HepG2 (cell line): ENCODE data around the gene EIF1. TPM values are rescaled to one million over a fixed set of nuclear protein-coding genes. Genes with fewer than 3 reads are reported as not detected.
A peak's percentile ranks its signal among the peaks of the same experiment; 100 is the strongest.

Experiments
- ADNP ChIP-seq: sonication (generic); formaldehyde crosslinking; IDR thresholded peaks from 2 replicates; pipeline ENCODE4 v1.4.0; 2020; ENCODE audit warnings: missing genetic modification reagents
- BORCS8-MEF2B ChIP-seq: sonication (generic); formaldehyde crosslinking; IDR thresholded peaks from 2 replicates; pipeline ENCODE4 v1.8.0; 2022; ENCODE audit warnings: mild to moderate bottlenecking, missing genetic modification reagents
- GTF2F1 ChIP-seq: fragments of 150-350 bp; IDR thresholded peaks from 2 replicates; pipeline ENCODE4 v1.6.1; 2014; ENCODE audit warnings: low read length
- JUND ChIP-seq: sonication (generic); formaldehyde crosslinking; IDR thresholded peaks from 2 replicates; pipeline ENCODE4 v1.8.0; 2022; ENCODE audit warnings: mild to moderate bottlenecking, missing genetic modification reagents
- KLF11 ChIP-seq: IDR thresholded peaks from 2 replicates; pipeline ENCODE4 v1.6.1; 2016; ENCODE audit warnings: missing compliant biosample characterization
- LCORL ChIP-seq, 2 experiments: fragments of 450-650 bp in 1 of 2; sonication (generic) in 1 of 2; formaldehyde crosslinking in 1 of 2; IDR thresholded peaks; 2 replicates each; pipeline versions ENCODE4 v1.5.0 to v1.6.1; 2017 to 2020; ENCODE audit warnings: antibody characterized with exemption in 1 of 2, missing genetic modification reagents in 1 of 2
- MYC ChIP-seq: sonication (generic); formaldehyde crosslinking; IDR thresholded peaks from 2 replicates; pipeline ENCODE4 v1.9.0; 2021; ENCODE audit warnings: missing genetic modification reagents, borderline replicate concordance
- PHF20 ChIP-seq: sonication (generic); formaldehyde crosslinking; IDR thresholded peaks from 2 replicates; pipeline ENCODE4 v1.5.0; 2020; ENCODE audit warnings: mild to moderate bottlenecking, missing genetic modification reagents
- PLSCR1 ChIP-seq: sonication (generic); formaldehyde crosslinking; IDR thresholded peaks from 2 replicates; pipeline ENCODE4 v1.5.0; 2020; ENCODE audit warnings: missing genetic modification reagents, mild to moderate bottlenecking, borderline replicate concordance
- RBM39 ChIP-seq: fragments of 200-400 bp; formaldehyde crosslinking; IDR thresholded peaks from one replicate; pipeline ENCODE4 v1.6.1; 2018; ENCODE audit warnings: antibody characterized with exemption, mild to moderate bottlenecking, low read depth, low read length; ENCODE audit not compliant: poor library complexity, severe bottlenecking
- SETDB1 ChIP-seq: sonication (generic); formaldehyde crosslinking; IDR thresholded peaks from 2 replicates; pipeline ENCODE4 v1.5.1; 2020; ENCODE audit warnings: missing genetic modification reagents, mild to moderate bottlenecking, borderline replicate concordance
- SMARCC2 ChIP-seq: fragments of 450-650 bp; IDR thresholded peaks from 2 replicates; pipeline ENCODE4 v1.6.1; 2017; ENCODE audit warnings: antibody characterized with exemption, mild to moderate bottlenecking
- SNAPC2 ChIP-seq: sonication (generic); formaldehyde crosslinking; IDR thresholded peaks from 2 replicates; pipeline ENCODE4 v1.8.1; 2022; ENCODE audit warnings: mild to moderate bottlenecking, missing genetic modification reagents
- ZNF138 ChIP-seq: sonication (generic); formaldehyde crosslinking; IDR thresholded peaks from 2 replicates; pipeline ENCODE4 v1.5.0; 2020; ENCODE audit warnings: mild to moderate bottlenecking, low read depth, missing genetic modification reagents
- ZNF160 ChIP-seq: sonication (generic); formaldehyde crosslinking; IDR thresholded peaks from 2 replicates; pipeline ENCODE4 v1.8.0; 2022; ENCODE audit warnings: mild to moderate bottlenecking, inconsistent platforms, missing genetic modification reagents
- ZNF331 ChIP-seq: sonication (generic); formaldehyde crosslinking; IDR thresholded peaks from 2 replicates; pipeline ENCODE4 v1.4.0; 2020; ENCODE audit warnings: missing genetic modification reagents
- ZNF335 ChIP-seq: sonication (generic); formaldehyde crosslinking; IDR thresholded peaks from 2 replicates; pipeline ENCODE4 v1.4.0; 2020; ENCODE audit warnings: missing genetic modification reagents
- ZNF678 ChIP-seq: sonication (generic); formaldehyde crosslinking; IDR thresholded peaks from 2 replicates; pipeline ENCODE4 v1.4.0; 2020; ENCODE audit warnings: mild to moderate bottlenecking, missing genetic modification reagents
- ZNF772 ChIP-seq: sonication (generic); formaldehyde crosslinking; IDR thresholded peaks from 2 replicates; pipeline ENCODE4 v1.5.0; 2020; ENCODE audit warnings: mild to moderate bottlenecking, missing genetic modification reagents
- polyA plus RNA-seq, 8 experiments: library from polyadenylated mRNA; depleted of rRNA in 3 of 8; stranded (reverse) in 7 of 8; unstranded in 1 of 8; fragments of >200 nt; fragmentation: Illumina TruSeq in 4 of 8; extraction: Trizol in 4 of 8; gene quantifications; 2 replicates each; pipeline versions ENCODE4 v1.2.1 to v1.2.3, GENCODE V29; 2011 to 2016; ENCODE audit warnings: low read depth in 4 of 8, missing spikeins in 1 of 8, mixed read lengths in 1 of 8; ENCODE audit not compliant: insufficient read depth in 1 of 8
- total RNA-seq, 5 experiments: library from RNA; depleted of rRNA; stranded (reverse); fragments of >200 nt; fragmentation: Illumina TruSeq; extraction: Trizol; gene quantifications; 2 replicates each; pipeline ENCODE4 v1.2.3, GENCODE V29; 2016; ENCODE audit warnings: low read depth in 1 of 5
- TF ChIP-seq, protein P1 (sequence below): sonication (generic); formaldehyde crosslinking; IDR thresholded peaks from 2 replicates; pipeline ENCODE4 v1.5.1; 2020; ENCODE audit warnings: mild to moderate bottlenecking, missing genetic modification reagents
- TF ChIP-seq, protein P2 (sequence below), 2 experiments: sonication (generic) in 1 of 2; formaldehyde crosslinking in 1 of 2; IDR thresholded peaks; 2 replicates each; pipeline versions ENCODE4 v1.5.1 to v1.6.1; 2011 to 2020; ENCODE audit warnings: borderline replicate concordance in 1 of 2, low read depth in 1 of 2, low read length in 1 of 2, mild to moderate bottlenecking in 1 of 2, missing genetic modification reagents in 1 of 2, moderate library complexity in 1 of 2
- TF ChIP-seq, protein P3 (sequence below): IDR thresholded peaks from 2 replicates; pipeline ENCODE4 v1.6.1; 2016; ENCODE audit warnings: mild to moderate bottlenecking

EIF1 gene
- total and polyA plus RNA-seq, 2 of the 13 experiments (the other 11 are each of a cell fraction or from before 2014, with no cell fraction given), result 147 to 517 TPM

GRCh38 chr17:41738077-41738800 is 49.6 kb downstream of the EIF1 start (continued):
- TF ChIP-seq ZNF331 (CRISPR knock-in tag), result peak; percentile 73; the same call in 1 of the 2 replicates
- no peak for TF ChIP-seq LCORL (IDR thresholded peaks at IDR 0.05)
- TF ChIP-seq LCORL (CRISPR knock-in tag; IDR thresholded peaks at IDR 0.05), result peak; percentile 46
- no peak for TF ChIP-seq JUND (CRISPR knock-in tag)
- TF ChIP-seq ZNF772, result 0 out of 2 replicates have a peak, but pooled peaks have one; percentile 48
- TF ChIP-seq, protein P1, sequence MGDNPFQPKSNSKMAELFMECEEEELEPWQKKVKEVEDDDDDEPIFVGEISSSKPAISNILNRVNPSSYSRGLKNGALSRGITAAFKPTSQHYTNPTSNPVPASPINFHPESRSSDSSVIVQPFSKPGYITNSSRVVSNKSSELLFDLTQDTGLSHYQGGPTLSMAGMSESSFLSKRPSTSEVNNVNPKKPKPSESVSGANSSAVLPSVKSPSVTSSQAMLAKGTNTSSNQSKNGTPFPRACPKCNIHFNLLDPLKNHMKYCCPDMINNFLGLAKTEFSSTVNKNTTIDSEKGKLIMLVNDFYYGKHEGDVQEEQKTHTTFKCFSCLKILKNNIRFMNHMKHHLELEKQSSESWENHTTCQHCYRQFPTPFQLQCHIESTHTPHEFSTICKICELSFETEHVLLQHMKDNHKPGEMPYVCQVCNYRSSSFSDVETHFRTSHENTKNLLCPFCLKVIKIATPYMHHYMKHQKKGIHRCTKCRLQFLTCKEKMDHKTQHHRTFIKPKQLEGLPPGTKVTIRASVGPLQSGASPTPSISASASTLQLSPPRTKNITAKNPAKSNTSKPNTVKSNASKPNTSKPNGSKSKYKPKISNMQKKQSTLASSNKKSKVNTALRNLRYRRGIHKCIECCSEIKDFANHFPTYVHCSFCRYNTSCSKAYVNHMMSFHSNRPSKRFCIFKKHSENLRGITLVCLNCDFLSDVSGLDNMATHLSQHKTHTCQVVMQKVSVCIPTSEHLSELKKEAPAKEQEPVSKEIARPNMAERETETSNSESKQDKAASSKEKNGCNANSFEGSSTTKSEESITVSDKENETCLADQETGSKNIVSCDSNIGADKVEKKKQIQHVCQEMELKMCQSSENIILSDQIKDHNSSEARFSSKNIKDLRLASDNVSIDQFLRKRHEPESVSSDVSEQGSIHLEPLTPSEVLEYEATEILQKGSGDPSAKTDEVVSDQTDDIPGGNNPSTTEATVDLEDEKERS (CRISPR knock-in tag), result no peak
- no peak for TF ChIP-seq ZNF678 (CRISPR knock-in tag)
- TF ChIP-seq KLF11 (CRISPR knock-in tag), result peak; percentile 72; the same call in 1 of the 2 replicates
- TF ChIP-seq GTF2F1, result no peak
- TF ChIP-seq RBM39, result no peak
- TF ChIP-seq, protein P2, sequence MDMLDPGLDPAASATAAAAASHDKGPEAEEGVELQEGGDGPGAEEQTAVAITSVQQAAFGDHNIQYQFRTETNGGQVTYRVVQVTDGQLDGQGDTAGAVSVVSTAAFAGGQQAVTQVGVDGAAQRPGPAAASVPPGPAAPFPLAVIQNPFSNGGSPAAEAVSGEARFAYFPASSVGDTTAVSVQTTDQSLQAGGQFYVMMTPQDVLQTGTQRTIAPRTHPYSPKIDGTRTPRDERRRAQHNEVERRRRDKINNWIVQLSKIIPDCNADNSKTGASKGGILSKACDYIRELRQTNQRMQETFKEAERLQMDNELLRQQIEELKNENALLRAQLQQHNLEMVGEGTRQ (IDR thresholded peaks at IDR 0.05; ENCODE audit: low read depth, low read length), result peak; percentile 48
- TF ChIP-seq, protein P2 (CRISPR knock-in tag; IDR thresholded peaks at IDR 0.05; ENCODE audit: borderline replicate concordance), result no peak
- TF ChIP-seq SMARCC2, result no peak
- no peak for TF ChIP-seq ADNP (CRISPR knock-in tag)
- TF ChIP-seq, protein P3, sequence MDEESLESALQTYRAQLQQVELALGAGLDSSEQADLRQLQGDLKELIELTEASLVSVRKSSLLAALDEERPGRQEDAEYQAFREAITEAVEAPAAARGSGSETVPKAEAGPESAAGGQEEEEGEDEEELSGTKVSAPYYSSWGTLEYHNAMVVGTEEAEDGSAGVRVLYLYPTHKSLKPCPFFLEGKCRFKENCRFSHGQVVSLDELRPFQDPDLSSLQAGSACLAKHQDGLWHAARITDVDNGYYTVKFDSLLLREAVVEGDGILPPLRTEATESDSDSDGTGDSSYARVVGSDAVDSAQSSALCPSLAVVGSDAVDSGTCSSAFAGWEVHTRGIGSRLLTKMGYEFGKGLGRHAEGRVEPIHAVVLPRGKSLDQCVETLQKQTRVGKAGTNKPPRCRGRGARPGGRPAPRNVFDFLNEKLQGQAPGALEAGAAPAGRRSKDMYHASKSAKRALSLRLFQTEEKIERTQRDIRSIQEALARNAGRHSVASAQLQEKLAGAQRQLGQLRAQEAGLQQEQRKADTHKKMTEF (CRISPR knock-in tag), result peak; percentile 75
- peak; percentile 86; the same call in 1 of the 2 replicates for TF ChIP-seq BORCS8-MEF2B
- TF ChIP-seq PHF20 (CRISPR knock-in tag), result 0 out of 2 replicates have a peak, but pooled peaks have one; percentile 26
- no peak for TF ChIP-seq ZNF160 (CRISPR knock-in tag)
- no peak for TF ChIP-seq SETDB1
- TF ChIP-seq PLSCR1 (CRISPR knock-in tag), result no peak
- TF ChIP-seq MYC (CRISPR knock-in tag), result peak; percentile 99
- no peak for TF ChIP-seq SNAPC2 (CRISPR knock-in tag)
- 0 out of 2 replicates have a peak, but pooled peaks have one; percentile 71 for TF ChIP-seq ZNF335 (CRISPR knock-in tag)
- TF ChIP-seq ZNF138 (CRISPR knock-in tag), result 0 out of 2 replicates have a peak, but pooled peaks have one; percentile 45
